Measurements from ENCODE around the gene TGFBI.

TGFBI gene

DNA sequence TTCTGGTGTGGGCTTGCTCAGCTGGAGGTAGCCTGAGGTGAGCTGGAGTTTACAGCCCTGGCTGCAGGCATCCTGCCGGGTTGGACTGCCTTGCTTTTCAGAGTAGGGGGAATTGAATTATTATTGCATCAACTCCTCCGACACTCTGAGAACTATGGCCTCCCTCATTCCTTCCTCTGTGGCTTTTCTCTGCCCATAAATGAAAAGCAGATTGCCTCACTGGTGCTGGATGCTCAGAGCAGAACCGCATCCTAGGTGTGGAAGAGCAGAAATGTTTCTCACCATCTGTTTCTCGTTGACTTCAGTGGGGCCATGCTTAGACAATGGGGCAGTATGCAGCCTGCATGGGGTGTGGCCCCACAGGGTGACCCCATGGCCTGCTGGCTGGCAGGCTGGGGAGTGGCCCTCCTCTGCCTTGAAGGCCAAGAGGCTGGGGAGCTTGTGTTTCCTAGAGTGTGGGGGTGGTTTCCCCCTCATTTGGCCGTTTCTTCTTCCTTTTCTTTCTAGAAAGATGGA lies 27.3 kb upstream of the TGFBI start:
- no peak for DNase-seq (ENCODE audit: low read depth in 2 of 2)

DNA sequence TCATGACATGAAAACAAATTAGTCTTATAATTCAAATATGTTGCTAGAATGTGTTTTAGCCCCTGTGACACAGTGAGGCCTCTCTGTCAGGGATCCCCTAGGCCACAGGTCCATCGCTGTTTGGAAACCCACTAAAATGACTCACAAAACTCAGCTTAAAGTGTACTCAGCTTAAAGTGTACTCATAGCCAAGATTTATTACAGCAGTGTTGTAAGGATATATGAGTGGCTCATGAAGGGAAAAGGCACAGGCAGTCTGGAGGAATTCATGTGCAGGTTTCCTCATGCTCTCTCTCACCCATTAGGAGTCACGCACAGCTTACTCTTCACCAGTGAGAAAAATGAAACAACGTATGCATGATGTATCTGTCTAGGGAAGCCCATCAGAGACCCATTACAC lies 24.4 kb upstream of the TGFBI start:
- DNase-seq (ENCODE audit: low read depth in 2 of 2), result no peak

- no peak for DNase-seq (ENCODE audit: low read depth in 2 of 2)
Observed at GRCh38 chr5:136005476-136005875, 23.3 kb upstream of the TGFBI start.

DNA sequence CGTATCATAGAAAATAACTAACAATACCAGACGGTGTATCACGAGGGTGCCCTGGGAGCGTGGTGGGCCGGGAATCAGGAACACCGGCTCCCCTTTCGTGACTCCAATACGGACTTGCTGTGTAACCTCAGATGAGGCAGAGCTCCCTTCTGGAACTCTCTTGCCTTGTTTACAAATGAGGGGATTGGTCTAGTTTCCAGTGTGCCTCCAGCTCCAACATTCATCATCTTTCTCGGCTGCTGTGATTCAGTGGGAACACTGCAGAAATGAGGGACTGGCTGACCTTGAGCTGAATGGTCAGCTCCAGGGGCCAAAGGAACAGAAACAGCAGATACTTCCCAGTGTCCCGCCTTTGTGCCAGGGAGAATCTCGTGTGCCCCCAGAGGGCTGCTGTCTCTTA lies 22.6 kb upstream of the TGFBI start:
- DNase-seq (ENCODE audit: low read depth in 2 of 2), result no peak

- DNase-seq (ENCODE audit: low read depth in 2 of 2), result no peak
Observed at GRCh38 chr5:136006761-136007251, 22.0 kb upstream of the TGFBI start.

DNA sequence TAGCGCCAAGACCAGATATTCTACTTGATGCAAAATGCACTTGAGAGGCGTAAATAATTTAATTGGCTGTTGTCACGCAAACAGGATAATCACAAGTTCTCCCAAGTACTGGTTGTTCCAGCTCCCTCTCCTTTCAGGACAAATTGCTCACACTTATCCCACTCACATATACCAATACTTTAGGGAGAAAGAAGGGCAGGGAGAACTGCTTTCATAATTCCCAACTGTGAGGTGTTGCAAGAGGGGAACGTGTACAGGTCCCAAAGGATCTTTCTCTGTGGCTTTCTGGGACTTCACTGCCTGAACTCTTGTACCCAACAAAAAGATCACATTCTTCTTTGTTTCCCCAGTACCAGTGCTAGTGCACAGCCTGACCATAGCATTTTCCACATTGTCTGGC lies 21.5 kb upstream of the TGFBI start:
- no peak for DNase-seq (ENCODE audit: low read depth in 2 of 2)

GRCh38 chr5:136011414-136012001 lies 17.3 kb upstream of the TGFBI start:
- DNase-seq (ENCODE audit: low read depth in 2 of 2), result no peak

DNA sequence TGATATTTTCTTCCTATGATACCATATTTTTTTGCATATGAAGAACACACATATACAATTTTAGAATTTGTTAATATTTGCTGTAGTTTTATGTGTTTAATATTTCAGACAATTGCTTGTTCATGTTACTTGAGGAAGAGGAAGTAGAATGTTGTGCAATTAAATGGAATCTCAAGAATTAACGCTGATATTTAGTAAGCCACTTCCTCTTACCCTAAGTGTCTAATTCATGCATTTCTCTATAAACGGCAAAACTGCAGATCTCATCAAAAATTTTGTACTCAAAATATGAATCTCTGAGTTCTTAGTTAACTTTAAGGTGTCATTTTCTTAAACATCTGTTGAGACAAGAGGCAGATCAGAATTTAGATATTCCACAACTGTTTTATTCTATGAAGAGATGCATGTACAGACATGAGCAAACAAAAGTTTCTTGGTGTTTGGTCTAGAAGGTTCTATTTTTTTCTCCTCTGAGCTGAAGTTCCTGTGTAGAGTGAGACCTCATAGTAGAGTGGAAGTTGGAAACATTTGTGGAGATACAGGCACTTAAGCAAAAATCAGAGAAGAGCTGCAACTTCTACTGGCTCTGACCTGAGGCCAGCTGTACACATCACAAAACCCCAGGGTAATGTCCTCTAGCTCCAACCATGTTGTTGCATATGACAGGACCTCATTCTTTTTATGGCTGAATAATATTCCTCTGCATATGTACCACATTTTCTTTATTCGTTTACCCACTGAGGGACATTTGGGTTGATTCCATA lies 16.6 kb upstream of the TGFBI start:
- DNase-seq (ENCODE audit: low read depth in 2 of 2), result no peak

DNA sequence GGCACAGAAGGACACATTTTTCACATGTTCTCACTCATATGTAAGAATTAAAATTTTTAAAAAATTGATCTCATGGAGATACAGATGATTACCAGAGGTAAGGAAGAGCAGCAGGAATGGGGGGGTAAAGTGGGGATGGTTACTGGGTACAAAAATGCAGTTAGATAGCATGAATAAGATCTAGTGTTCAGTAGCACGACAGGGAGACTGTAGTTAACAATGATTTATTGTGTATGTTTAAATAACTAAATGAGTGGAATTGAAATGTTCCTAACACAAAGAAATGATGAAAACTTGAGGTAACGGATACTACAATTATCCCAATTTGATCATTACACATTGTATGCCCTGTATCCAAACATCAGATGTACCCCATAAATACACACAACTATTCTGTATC lies 15.2 kb upstream of the TGFBI start:
- DNase-seq (ENCODE audit: low read depth in 2 of 2), result no peak

DNA sequence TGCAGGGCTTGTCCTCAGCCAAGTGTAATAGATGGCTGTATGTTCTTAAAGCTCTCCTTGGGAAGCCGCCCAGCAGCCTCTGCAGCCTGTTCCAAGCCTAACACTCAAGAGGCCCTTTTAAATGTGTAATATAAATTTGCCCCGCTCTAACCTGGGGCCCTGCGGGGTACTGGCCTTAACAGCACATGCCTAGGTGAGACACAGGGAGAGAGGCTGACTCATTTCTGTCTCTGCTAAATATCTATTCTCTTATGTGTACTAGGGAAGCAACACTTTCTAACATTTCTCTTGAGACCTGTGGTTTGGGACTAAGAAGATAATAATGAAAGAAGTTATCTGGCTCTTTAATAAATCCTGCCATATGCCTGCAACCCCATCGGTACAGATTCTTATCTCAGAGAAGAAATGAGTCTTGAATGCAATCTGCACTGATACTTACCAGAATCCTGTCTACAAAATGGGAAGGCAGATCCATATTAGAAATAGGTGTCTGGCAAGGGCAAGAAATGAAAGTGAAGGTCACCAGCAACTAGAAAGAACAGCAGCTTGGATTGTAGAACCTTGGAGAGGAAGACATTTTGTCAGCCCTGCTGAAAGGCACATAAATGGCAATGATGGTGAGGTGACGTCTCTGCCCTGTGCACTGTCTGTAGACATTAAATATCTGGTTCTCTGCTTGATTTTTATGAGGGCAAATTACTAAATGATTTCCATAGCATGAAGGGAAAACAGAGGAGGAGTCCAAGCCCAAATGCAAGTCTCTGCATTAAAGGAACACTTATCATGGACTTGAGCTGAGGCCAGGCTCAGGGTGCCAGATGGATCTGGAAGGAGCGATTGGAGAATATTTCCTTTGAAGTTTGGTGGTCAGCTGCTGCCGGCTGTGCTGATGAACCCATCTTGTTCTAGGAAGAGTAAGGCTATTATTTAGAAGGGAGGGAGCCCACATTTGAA lies 14.5 kb upstream of the TGFBI start:
- no peak for DNase-seq (ENCODE audit: low read depth in 2 of 2)

DNA sequence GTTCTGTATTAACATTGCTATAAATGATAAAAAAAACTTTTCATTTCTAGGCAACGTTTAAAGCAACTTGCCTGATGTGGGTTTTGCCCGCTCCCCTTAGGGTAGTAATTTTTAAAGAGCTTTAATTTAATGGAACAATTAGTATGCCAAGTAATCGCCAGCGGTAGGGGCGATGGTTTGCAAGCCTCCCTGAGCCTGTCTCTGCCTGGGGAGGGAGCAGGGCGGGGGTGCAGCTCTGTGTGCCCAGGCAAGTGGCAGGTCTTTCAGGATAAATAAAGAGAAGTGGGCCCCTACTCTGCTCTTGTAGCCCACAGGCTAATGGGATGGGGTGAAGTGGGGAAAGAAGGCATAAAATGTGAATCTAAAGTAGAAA lies 13.8 kb upstream of the TGFBI start:
- DNase-seq (ENCODE audit: low read depth in 2 of 2), result no peak

DNA sequence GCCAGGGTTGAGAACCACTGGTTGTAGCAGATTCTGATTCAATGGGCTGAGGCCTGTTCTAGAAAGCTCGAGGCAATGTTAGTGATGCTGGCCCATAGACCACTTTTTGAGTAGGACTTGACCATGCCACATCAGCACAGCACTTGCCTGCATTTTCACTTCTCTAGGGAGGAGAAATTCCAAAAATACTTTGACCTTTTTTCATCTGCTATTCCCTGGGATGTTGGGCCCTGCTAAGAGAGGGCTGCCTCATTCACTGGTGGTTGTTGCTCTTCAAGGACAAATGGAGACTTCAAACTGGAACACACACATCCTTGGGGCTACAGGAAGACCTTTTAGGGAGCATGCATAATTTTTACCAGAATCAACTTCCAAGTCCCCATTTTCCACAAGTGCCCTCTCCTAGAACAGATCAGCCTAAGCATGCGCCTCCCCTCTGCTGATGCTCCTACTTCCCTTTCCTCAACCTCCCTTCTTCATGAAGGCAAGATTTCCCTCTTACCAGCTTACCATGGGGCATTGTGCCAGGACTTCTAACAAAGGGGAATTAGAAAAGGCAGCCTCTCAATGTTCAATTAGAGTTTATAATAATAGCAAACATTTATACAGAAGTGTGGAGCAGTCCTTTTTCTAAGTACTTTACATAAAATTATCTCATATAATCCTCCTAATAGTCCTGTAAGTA lies 12.7 kb upstream of the TGFBI start:
- no peak for DNase-seq (ENCODE audit: low read depth in 2 of 2)

DNA sequence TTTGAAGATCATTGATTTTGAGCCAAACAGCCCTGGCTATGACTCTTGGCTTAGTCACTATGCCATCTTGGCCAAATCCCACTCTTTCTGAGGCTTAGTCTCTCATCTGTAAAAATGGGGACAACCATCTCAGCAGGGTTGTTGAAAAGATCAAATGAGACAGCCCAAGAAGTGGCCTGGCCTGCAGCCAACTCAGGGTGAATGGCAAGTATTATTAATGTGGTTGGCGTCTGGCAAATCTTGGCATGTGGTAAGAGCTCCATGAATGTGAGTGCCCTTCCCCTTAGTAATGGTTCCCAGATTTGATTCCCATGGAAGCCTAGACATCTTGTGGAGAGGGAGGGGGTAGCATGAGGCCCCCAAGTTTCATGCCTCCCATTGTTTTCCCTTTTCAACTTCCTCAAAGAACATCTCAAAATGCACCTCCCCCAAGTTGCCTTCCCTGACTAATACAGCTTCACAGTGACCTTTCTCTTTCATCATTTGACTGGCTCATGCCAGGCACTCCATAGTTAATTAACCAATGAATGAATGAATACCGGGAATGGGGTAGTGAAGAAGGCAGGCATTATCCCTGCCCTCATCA lies 11.8 kb upstream of the TGFBI start:
- no peak for DNase-seq (ENCODE audit: low read depth in 2 of 2)

GRCh38 chr5:136018814-136019783 lies 9.7 kb upstream of the TGFBI start:
- DNase-seq (ENCODE audit: low read depth in 2 of 2), result no peak

DNA sequence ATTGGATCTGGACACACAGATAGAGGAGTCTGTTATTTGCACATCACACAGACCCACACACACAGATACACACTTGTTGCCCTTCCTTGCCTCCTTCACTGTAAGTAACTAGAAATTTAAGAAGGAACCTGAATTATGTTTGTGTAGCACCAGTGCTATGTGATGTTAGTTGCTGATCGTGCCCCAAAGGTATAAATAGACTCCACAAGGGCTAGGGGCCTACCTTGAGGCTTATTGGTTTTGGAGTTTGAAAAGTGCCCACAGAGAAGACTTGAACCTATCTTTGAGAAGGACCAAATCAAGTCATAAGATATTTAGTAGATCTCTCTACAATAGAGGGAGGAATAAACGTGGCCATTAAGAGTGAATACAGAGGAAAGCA lies 8.8 kb upstream of the TGFBI start:
- no peak for DNase-seq (ENCODE audit: low read depth in 2 of 2)

GRCh38 chr5:136020383-136021015 lies 8.3 kb upstream of the TGFBI start:
- peak in 1 of 2 donors; percentile 23 for DNase-seq (ENCODE audit: low read depth in 2 of 2)

- no peak for DNase-seq (ENCODE audit: low read depth in 2 of 2)
Observed at GRCh38 chr5:136021016-136021405, 7.8 kb upstream of the TGFBI start.

- no peak for DNase-seq (ENCODE audit: low read depth in 2 of 2)
Observed at GRCh38 chr5:136022965-136023364, 5.8 kb upstream of the TGFBI start.

DNA sequence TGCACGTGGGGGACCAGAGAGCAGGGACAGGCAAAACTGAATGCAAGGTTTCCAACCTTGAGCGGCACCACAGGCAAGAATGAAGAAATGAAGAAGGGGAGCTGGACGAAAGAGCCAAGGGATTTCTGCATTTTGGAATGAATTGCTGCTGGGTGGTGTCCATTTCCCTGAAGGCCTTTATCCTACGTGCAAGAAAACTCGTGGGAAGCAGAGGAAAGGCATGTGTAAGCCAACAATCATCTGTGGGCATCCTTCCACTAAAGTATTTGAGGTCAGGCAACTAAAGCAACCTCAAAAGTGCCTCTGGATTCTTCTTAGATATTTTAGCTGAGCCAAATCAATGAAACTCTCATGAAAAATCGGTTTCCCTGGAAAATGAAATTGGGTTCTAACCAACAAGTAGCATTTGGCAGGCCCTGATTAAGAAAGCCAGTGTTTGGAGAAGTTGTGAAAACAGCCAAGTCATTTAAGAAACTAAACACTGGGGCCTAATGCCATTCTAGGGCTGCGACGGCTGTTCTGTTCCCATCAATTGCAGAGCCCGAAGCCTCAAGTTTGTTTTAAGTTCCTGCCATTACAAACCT lies 4.7 kb upstream of the TGFBI start:
- DNase-seq (ENCODE audit: low read depth in 2 of 2), result no peak
